ENCODE measurements around the gene RLN2.
"Not testable (repeated sequence)": the region's sequence is repeated elsewhere in the genome, so short reads cannot be mapped to it uniquely, and the experiment has no call there.

The RLN2 gene, protein sequence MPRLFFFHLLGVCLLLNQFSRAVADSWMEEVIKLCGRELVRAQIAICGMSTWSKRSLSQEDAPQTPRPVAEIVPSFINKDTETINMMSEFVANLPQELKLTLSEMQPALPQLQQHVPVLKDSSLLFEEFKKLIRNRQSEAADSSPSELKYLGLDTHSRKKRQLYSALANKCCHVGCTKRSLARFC

GRCh38 chr9:5303840-5304795, at the start of gene RLN2:
Gene RLN2 (minus strand): TSS chr9:5304716. CDS start chr9:5304580, 136 bp downstream.
- DNase-seq (ENCODE audit: low read depth) = not testable (repeated sequence)

- no peak for DNase-seq (ENCODE audit: low read depth)
Observed at GRCh38 chr9:5354184-5354583, 49.7 kb upstream of the RLN2 start.

DNA sequence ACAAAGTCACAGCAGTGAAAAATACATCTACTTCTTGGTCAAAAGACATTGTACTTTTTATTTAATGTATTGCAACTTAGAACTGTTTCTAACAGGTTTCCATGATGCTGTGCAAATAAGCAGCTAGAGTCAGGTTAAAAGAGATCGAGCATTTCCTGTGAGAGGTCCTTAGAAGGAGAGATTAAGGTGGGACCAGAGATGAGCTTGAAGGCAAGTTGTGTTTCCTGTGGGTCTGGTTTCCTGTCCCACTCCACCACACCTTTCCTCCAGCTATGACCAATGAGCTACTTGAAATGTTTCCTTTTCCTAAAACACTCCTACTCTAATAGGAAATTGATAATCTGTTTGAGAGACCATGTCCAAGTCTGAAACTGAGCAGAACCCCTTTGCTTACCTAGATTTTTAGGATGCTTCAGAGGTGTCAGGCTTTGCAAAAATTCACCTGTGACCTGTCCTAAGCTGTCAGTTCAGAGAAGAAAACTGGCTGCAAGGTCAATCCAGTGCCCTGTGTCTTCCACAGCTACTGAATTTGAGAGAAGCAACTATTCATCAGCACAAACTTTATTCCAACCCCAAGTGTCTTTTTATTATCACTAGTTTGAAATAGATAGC, 48.2 kb upstream of the RLN2 start:
- DNase-seq (ENCODE audit: low read depth) = no peak

DNA sequence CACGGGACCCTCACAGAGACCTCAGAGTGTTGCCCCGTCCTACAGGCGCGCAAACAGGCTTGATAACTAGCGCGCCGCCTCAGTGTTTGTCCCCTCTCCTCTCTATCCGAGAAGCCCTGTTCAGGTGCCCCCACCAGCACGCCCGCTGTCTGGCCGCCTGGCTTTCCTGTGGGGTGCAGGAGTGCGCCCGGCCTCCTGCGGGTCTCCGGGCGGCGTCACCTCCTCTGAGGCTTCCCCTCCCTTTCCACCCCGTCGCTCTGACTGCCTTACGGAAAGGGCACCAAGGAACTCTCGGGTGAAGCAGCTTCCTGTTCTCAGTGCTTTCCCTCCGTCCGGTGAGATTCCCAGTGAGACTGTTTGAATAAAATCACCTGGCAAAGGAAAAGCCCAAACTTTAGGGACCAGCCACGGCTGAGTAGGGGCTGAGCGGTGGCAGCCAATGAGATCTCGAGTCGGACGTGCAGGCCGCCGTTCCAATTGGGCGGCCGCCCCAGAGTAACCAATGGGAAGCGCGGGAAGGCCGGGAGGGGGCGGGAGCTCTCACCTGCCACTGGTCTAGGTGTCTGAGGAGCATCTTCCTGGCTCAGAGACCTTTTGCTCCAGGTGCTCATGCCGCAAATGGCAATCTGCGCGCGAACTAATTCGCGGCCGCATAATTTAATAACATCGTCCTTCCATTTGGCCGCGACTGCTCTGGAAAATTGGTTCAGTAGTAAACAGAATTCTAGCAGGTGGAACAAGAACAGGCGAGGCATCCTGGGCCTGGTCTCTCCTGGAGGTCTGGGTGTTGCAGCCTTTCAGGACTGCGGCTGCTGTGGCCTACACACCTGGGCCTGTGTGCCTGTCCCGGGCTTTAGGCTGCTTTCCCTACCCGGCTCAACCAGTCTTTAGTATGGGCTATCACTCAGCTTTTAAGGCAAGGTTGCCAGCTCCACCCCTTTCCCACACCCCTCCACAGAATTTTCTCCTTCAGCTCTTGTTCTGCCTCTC, 34.8 kb upstream of the RLN2 start, which contains the start of gene RLN1:
Gene RLN1 (minus strand): TSS at position 885 of the 990 bp plus-strand sequence. CDS start 130 bp downstream, at position 755.
- DNase-seq (ENCODE audit: low read depth) = not testable (repeated sequence)

DNA sequence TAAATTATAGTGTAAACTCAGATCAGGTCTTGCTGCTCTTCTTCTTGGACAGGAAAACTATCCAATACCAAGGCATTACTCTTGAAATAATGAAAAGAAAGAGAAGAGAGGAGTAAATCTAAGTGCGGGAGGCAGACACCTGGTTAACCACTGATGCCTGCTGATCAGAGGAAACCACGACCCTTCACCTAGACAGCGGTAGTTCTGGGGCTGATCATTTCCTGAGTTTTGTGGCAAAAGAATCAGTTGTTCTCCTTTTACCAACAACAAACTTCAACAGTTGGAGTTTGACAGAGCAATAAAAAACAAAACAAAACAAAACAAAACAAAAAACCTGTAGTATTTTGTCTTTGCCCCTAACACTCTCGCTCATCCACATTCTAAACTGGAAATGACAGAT, 32.2 kb upstream of the RLN2 start:
- no peak for DNase-seq (ENCODE audit: low read depth)

DNA sequence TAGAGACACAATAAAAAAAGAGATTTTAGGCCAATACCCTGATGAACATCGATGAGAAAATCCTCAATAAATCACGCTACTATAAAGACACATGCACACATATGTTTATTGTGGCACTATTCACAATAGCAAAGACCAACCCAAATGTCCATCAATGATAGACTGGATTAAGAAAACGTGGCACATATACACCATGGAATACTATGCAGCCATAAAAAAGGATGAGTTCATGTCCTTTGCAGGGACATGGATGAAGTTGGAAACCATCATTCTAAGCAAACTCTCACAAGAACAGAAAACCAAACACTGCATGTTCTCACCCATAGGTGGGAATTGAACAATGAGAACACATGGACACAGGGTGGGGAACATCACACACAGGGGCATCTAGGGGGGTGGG, 26.8 kb upstream of the RLN2 start:
- DNase-seq (ENCODE audit: low read depth) = not testable (repeated sequence)

GRCh38 chr9:5326893-5327548, 22.5 kb upstream of the RLN2 start:
- no peak for DNase-seq (ENCODE audit: low read depth)

DNA sequence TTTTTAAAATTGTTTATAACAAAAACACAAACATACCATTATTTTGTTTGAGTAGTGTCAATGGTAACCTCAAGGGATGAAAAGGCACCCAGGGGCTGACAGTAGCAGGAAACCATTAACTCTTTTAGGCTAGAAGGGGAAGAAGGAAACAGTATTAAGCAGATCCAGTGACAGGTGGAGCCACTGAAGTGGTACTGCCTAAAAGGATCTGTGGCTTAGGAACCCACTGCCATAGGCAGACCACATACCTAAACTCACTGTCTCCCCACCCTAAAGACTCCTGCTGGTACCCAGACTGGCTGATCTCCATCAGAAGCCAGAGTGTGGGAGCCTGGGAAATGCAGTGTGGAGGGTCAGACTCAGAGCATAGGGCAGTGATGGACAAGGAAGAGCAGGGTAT, 21.7 kb upstream of the RLN2 start:
- no peak for DNase-seq (ENCODE audit: low read depth)

GRCh38 chr9:5321601-5322000, 17.1 kb upstream of the RLN2 start:
- not testable (repeated sequence) for DNase-seq (ENCODE audit: low read depth)

DNA sequence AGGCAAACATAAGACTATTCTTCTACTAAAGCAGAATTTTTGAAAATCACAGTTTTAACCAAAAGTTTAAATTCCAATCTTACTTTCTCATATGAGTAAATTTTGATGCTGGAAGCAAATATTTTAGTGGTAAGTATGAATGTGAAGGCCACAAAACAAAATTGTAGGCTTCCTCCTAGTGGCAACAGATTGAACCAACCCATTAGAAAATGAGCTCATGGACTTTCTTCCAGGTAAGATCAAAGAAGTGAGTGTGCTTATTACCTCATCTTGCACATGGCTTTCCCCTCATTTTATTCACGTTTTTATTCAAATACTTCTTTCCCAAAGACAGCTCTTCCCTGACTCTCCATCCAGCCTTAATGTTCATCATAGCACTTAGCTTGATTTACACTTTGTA, 16.5 kb upstream of the RLN2 start:
- no peak for DNase-seq (ENCODE audit: low read depth)

- DNase-seq (ENCODE audit: low read depth) = not testable (repeated sequence)
Observed at GRCh38 chr9:5316406-5316805, 11.9 kb upstream of the RLN2 start.

- no peak for DNase-seq (ENCODE audit: low read depth)
Observed at GRCh38 chr9:5315187-5315923, 10.8 kb upstream of the RLN2 start.

DNA sequence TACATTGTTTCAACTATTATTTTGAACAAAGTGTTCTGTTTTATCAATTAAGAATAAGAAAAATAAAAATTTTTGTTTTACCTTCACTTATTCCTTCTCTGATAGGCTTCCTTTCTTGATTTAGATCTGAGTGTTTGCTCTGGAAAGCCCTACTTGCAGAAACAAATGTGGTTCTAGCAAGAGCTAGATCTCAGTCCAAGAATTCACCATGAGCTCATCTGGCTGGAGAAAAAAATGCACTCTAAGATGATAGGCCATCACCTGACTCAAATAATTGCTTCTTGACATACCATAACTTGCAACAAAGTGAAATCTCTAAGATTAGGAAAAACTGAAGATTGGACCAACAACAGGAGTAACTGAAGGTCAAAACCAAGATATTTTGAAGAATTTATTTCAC, 6.3 kb upstream of the RLN2 start:
- no peak for DNase-seq (ENCODE audit: low read depth)

- no peak for DNase-seq (ENCODE audit: low read depth)
Observed at GRCh38 chr9:5305741-5306140, 1.2 kb upstream of the RLN2 start.

DNA sequence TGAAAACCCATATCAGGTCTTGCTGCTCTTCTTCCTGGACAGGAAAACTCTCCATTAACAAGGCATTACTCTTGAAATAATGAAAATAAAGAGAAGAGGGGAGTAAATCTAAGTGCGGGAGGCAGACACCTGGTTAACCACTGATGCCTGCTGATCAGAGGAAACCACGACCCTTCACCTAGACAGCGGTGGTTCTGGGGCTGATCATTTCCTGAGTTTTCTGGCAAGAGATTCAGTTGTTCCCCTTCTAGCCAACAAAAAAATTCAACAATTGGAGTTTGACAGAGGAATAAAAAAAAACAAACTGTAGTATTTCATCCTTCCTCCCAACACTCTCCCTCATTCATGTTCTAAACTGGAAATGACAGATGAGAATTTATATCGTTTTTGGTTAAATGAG, 3.0 kb downstream of the RLN2 start:
- DNase-seq (ENCODE audit: low read depth) = no peak

DNA sequence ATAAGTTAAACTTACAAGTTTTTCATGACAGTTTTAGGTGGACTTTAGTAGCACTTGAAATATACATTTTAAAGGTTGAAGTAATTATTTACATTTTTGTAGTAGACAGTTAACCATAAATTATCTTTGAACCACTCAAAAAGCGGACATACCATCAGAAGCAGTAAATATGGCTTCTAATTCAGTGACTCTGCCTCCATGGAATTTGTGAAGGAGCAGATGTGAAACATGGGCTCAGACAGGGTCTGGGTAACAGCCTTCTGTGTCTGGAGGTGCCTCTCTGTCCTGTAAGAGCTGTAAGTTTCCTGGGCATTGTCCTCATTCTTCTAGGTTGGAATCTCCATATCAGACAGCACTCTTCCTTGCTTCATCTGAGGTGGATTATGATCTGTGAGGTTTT, 12.4 kb downstream of the RLN2 start:
- DNase-seq (ENCODE audit: low read depth) = no peak

DNA sequence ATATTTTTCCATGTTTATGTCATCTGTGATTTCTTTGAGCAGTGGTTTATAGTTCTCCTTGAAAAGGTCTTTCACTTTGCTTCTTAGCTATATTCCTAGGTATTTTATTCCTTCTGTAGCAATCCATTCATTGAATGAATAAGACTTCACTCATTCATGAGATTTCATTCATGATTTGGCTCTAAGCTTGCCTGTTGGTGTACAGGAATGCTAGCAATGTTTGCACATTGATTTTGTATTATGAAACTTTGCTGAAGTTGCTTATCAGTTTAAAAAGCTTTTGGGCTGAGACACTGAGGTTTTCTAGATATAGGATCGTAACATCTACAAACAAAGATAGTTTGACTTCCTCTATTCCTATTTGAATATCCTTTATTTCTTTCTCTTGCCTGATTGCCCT, 15.9 kb downstream of the RLN2 start:
- no peak for DNase-seq (ENCODE audit: low read depth)

GRCh38 chr9:5286262-5286661, 18.3 kb downstream of the RLN2 start:
- no peak for DNase-seq (ENCODE audit: low read depth)

DNA sequence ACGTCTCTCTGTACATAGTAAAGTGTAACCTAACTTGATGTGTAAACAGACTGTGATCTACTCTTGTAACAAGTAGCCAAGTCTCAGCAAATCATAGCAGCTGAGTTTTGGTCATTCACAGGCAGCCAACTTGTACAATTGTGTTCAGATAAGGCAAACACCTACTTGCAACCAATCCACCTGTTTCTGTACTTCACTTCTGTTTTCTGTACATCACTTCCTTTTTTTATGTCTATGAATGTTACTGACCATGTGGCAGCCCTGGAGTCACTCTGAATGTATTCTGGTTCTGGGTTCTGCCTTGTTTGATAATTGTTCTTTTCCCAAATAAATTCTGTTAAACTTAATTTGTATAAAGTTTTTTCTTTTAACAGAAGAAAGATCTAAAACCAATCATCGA, 26.0 kb downstream of the RLN2 start:
- no peak for DNase-seq (ENCODE audit: low read depth)

DNA sequence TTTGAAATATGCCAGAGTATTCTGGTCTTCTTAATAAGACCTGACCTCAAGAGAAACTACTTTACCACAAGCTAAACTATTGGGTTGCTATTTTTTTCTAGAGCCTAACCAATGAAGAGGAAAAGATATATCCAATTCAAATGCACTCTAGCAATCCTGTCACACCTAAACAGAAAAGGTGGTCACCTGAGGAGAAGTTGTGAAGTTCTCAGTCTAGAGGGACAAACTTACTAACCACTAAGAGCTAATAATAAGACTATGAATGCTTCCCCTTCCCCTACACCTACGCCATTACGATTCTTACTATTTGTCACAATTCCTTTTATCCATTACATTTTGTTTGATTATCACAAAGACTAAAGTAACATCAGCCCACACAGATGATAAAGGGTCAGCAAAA, 29.7 kb downstream of the RLN2 start:
- no peak for DNase-seq (ENCODE audit: low read depth)

Data from activated T-helper 1 cell treated with Interleukin-2 at 50 U/mL for 16 hours (primary cell).